Measurements from ENCODE around the gene ALG5.

The ALG5 gene

DNA sequence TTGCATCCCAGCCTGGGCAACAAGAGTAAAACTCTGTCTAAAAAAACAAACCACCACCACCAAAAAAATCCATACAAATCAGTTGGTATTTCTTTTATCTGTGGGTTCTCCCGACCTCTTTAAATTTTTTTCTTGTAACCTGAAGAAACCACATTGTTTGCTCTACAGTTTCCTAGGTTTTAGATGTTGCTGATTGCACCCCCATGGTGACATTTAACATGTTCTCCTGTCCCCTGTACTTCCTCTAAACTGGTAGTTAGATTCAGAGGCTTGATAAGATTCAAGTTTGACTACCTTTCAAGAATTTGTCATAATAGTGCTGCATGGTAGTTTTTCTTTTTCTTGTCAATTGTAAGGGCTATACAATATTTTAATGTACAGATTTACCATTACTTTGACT, 24.0 kb downstream of the ALG5 start:
- no peak for FAIRE-seq

DNA sequence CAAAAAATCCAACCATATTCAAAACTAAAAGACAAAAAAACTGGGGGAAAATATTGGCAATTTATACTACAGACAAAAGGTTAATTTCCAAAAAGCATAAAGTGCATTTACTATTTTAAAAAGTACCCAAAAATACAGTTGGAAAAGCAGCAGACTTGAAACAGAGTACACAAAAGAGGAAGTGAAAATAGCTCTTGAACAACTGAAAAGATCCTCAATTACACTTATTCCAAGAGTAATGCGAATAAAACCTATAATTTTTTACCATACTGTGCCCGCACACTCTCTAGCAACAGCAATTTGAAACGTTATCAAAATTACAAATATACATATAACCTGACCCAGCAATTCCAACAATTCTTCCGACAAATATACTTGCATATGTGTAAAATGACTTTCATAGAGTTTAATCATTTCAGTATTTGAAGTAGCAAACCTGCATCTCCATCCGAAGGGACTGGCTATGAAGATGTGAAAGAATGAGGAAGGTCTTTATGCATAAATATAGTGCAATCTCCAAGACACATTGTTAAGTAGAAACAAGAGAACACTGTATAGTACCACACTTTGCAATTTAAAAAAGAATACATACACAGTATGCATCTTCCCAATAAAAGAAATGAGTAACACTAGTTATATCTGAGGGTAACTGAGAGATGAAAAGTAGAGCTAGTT, 25.4 kb downstream of the ALG5 start:
- no peak for FAIRE-seq

DNA sequence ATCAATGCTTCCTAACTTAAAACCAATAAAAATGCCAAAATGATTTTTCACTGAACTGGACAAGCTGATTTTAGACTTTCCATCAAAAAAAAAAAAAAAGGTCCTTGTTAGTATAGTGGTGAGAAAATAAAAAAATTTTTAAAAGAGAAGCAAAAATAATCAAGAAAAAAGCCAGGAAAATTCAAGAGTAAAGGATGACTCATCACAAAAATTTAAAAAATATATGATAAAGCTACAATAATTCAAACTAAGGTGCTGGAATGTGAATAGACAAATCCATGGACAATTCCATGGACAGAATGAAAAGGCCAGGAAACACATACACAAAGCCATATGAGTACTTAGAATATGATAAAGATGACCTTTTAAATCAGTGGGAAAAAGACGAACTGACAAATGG, 26.1 kb downstream of the ALG5 start:
- no peak for FAIRE-seq

DNA sequence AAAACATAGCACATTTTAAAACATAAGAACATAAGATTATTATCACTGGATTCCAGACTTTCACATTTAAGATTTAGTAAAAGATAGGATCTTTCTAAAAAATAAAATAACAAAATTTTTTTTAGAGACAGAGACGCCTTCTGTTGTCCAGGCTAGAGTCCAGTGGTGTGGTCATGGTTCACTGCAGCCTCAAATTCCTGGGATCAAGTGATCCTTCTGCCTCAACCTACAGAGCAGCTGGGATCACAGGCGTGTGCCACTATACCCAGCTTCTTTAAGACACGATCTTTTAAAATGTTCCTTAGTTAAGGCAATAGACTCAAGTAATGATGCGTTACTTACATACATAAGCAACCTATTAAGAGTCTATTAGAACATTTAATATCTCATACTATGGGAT, 32.7 kb downstream of the ALG5 start:
- no peak for FAIRE-seq

DNA sequence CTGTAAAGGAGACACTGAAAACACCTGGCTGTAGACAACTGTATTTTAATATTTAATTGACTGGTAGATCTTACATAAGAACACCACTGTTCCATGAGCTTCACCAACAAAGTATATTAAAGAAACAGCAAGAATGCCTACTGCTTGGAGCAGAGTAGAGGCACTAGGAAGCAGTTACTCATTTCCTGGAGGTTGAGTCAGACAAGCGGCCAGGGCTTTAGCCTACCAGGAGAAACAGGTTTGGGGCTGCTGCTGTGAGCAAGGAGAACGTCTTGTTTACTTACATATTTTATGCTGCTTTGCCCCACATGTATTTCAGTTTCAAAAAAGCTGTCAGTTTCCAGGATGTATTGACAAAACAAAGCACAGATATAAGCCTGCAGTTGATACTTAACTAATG, 33.4 kb downstream of the ALG5 start:
- no peak for FAIRE-seq

DNA sequence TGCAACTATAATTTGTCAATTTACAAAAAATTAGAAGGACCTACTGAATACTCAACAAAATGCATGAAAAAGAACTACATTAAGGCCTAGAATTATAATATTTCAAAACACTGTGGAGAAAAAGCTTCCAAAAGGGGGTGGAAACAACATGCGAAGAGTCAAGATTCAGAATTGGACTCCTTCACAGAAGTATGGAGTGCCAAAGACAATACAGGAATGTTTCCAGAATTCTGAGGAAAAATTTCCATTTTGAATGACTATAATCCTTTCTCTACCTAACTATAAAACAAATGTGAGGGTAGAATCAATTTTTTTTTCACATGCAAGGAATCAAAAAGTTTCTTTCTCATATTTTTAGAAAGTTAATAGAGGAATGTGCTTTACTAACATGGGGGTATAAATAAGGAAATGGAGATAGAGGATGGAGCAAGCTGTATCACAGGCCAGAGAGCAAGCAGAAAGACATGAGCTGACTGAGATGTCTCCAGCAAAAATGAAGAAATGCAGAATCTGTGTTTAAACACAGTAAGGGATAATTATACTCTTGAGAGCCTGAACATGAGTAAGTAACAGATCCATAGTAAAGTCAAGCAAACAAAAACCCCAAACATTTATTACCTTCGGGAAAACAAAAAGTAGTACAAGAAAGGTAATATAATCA, 39.6 kb downstream of the ALG5 start:
- no peak for FAIRE-seq

DNA sequence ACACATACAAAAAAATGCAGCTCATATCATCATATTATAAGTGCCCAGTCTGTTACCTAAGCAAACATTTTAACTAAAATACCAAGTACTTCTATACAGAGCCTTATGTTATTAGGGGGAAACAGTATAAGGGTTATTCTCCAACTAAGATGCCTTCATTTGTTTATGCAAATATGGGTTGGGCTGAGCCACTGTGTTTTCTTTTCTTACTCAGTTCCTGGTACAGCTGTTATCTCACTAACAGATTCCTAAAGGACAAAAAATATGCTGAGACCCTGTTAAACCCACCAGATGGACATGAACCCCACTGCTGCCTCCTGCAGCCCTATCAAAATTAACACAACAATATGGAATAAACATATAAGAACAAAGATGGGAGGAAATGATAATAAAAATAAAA, 44.6 kb downstream of the ALG5 start:
- FAIRE-seq = no peak

DNA sequence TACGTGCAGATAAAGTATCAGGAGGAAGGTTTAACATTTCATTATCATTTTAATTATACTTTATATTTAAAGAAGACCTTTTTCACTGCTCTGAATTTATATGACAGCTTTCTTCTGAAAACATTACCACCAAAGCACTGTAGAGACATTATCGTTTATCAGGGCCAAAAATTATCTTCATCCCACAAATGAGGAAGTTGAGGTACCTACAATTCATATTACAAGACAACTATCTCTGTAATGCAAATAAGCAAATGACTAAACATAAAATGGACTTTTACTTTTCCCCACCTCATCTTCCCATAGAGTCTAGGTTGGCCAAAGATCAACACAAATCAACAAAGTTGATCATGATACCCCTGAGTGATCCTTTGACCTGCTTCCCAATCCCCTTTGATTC, 48.2 kb downstream of the ALG5 start:
- FAIRE-seq = no peak

DNA sequence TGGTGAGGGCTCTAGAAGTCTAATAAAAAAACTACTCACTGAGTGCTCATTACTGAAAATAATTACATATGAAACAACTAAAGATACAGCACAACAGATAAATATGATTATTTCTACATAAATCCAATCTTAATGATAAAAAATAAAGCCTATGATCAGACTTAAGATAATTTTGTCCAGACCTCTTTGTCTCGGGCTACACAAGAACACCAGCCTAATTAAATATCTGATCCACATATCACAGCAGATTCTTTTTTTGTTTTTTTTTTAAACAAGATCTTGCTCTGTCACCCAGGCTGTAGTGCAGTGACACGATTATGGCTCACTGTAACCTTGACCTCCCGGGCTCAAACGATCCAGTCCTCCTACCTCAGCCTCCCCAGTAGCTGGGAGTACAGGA, 48.8 kb downstream of the ALG5 start:
- FAIRE-seq = no peak

DNA sequence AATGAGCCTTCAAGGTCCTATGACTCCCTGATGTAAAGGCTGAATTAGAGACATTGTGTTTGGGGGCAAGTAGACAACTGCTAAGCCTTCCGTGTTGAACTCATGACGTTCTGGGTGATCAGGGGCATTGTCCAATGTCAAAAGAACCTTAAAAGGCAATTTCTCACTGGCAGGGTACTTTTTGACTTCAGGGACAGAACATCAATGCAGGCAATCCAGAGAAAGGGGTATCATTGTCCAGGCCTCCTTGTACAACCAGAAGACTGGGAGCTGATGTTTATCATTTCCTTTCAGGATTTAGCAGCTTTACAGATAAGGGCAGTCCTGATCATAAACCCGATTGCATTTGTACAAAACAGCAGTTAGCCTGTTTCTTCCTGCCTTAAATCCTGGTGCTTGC, 54.1 kb downstream of the ALG5 start:
- FAIRE-seq = no peak

DNA sequence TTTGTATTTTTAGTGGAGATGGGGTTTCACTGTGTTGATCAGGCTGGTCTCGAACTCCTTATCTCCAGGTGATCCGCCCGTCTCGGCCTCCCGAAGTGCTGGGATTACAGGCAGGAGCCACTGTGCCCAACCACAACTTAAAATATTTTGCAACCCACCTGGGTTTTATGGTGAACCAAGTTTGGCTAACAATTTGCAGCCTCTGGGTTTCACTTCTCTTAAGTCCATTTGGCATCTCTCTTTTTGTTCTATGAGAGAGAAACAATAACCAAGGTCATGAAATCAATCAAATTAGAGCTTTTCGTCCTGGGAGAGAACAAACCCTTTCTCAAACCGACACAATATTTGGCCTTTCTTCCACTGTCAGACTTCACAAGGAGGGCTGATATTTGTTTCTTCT, 73.5 kb downstream of the ALG5 start:
- FAIRE-seq = no peak

DNA sequence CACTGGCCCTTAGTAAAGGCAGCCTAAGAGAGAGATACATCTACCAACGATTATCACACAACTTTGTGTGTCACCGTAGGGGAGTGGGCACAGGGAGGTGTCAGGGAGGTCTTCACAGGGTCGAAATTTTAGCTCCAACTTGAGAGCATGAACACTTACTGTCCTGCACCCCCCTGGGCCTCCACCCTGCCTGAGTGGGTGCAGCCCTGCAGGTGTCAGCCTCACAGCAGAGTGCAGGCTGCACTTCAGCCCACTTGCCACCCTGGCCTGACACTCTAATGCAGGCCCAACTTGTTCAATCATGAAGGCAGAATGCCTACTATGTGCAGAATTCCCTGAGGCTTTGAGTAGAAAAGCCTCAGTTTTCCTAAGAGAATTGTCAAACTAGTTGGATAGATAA, 75.1 kb downstream of the ALG5 start:
- FAIRE-seq = no peak

DNA sequence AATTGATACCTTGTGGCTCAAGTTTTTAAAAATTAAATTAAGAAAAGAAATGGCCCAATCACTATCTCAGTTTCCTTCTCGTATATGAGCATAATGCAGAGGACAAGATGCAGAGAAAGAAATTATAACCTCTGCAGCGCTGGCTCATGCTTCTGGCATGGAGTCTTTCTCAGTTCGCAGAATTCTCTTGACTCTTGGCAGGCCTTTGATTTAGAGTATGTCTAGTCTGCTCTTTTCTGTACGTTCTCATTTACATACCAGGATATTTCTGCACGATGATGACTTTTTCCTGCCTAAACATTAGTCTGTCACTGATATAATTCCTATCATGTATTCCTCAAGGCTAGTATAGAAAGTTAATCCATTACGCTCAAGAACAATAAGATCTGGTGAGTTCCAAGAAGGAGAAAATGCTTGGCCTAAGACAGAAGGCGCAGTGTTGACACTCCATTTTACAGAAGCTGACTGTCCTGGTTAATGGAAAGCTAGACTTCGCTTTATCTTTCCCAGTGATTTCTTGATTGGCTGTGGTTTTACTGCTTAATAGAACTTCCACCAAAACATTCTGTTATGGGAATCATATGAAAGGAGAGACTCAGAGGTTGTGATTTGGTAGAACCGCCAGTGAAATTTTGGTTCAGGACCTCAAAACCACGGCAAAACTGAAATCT, 77.4 kb downstream of the ALG5 start:
- FAIRE-seq = no peak

DNA sequence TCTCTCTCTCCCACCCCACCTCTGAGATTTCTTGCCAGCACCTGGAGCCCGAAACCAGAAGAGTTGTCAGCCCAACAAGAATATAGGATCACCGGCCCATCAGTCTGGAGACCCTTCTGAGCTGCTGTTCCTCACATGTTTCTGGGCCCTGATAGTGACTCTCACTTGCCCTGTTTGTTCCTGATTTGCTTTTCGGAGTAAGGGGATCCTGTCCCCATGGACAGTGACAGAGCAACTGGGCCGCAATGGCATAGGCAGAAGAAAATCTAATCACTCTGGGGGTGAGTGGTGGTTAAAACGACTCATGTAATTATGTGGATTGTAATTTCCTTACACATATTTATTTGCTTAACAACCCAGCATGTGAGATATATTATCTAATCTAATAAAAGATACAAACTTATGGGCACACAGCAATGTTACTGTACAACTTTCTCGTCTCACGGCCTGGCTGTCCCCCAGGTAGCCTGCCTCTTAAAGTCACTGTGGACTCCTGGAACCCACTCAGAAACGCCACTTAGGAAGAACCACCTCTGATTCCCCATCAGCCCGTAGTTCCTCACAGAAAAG, 78.4 kb downstream of the ALG5 start:
- no peak for FAIRE-seq

DNA sequence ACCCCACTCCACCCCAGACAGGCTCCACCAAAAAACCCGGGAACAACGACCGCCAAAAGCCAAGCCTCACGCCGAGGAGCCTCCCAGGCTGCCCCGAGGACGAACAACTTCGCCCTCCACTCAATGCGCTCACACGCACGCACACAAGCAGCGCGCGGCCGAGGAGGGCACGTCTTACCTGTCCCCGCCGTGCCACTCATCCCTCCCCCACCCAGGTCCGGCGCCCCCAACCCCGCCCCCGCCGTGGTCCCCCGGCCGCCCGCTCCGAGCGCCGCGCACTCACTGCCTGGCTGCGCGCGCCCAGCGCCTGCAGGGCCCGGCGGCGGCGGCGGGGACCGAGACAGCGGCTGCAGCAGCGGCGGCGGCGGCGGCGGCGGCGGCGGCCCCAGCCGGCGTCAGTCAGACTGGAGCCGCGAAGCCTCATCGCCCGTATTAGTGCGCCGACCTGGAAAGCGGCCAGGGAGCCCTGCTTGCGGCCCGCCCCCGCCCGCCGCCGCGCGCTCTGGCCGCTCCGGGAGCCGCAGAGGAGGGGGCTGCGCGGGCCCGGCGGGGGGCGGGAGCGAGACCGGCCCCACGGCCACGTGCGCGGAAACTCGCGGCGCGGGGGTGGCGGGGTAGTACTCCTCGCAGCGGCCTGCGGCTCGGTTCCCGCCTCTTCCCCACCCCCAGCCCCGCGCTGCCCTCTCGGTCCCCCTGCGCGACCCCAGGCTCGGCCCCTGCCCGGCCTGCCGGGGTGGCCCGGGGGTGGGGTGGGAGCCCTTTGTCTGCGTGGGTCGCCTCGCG, 79.1 kb downstream of the ALG5 start, which contains the start of gene SMAD9:
Gene SMAD9, minus strand, starts transcription at position 406 of the 783 bp plus-strand sequence. CDS start 40,549 bp downstream, outside the sequence.
- no peak for FAIRE-seq

DNA sequence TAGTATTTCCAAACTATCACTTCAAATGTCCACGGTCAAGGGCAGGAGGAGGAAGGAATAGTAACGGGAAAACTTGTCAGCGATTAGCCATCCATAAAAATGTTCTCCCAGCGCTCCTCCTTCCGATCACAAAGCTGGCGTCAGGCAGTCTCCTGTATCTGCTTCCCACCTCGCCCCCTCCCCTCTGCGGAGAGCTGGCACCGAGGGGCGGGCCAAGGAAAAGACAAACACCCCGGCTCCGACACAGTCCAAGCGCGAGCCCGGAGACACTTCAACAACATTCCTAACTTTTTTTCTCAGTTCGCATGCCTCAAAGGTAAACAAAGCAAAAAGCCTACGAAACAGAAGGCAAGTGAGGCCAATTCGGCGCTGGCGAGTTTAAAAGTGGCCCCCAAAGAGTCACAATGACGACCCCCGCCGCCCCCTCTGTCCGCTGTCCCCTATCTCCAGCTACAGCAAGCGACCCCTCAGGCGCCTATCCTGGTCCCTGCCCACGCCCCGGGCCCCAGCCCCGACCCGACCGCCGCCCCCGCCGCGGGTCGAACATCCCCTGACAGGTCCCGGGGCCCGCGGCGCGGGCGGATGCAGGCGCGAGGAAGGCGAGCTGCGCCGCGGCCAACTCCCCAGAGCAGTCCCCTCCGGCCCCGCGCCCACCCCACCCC, 79.8 kb downstream of the ALG5 start:
- no peak for FAIRE-seq

DNA sequence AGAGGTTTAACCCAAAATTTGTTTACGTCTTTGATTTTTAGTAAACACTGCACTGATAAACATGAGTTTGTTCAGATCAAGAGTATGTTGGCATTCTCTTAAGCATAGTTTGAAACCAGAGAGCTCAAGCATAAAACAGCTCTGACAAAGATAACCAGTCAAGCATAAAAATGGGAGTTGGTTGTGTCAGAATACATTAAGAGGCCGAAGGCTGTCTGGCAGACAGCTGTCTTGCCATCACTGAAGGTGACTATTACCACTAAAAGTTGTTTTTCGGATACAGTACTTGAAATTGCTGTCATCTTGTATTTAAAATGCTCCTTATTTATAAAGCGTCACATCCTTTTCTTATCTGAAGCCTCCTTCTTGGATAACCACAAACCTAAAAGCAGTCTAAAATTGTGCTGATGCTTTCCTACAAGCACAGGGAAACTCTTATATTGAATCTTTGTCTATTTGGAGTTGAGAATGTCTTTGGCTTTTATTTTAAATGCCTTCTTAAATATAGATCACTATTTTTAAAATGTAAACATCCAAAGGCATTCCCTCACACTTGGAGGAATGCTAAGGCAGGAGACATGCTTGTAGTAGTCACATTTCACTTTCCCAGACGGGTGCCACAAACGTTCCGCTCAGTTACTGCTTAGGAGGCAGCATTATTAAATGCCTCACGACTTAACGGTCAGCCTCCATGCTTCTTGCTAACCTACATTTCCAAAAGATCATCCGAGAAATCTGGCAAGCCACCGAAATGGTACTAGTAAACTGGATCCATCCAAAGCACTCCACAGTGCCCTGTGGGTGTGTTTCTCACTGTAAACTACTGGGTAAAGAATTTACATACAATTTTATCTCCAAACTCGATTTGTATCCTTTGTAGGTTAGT, 80.7 kb downstream of the ALG5 start:
- FAIRE-seq = no peak

DNA sequence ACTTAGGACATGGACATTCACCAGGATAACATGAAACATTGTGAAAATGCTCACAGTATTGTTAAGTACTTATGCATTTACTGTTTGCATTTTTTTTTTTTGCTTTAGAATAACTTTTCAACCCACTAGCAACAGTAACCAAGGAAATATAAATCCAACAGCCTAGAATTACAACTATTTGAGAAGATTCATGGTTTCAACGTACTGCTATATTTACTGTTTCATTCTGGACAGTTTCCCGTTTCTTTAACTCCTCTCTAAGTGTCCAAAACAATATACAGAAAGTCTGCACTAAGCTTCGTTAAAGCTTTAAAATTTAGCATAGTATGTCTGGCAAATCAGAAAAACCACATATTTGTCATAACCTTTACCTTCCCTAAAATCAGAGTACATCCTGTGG, 81.8 kb downstream of the ALG5 start:
- no peak for FAIRE-seq

DNA sequence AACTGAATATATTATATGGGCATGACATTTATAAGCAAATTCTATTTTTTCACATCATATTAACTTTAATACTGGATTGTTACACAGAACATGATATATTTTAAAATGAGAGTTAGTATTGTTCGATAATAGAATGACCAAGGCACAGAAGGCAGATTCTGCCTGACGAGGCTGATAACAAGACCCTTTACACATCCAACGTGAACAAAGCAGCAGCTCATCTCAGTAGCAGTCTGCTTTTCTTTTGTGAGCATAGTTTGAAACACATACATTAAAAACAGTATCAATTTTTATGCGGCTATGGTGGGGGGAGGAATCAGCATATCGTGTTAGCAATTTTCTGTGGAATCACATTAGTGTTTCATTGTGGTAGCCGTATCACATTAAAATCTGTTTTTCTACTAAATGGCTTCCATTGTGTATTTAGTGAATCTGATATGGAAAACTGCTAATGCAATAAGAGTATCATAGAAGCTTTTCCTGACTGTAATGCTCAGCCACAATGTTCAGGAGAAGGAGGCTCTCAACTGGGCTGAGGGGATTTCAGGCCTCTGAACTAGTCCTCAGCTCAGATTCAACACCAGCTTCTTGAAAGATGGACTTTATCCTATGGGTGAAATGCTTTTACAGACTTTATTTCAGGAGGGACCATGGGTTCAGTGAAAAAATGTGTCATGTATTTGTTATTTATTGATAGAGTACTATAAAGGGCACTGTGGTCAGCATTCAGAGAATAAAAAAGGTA, 83.1 kb downstream of the ALG5 start:
- no peak for FAIRE-seq

DNA sequence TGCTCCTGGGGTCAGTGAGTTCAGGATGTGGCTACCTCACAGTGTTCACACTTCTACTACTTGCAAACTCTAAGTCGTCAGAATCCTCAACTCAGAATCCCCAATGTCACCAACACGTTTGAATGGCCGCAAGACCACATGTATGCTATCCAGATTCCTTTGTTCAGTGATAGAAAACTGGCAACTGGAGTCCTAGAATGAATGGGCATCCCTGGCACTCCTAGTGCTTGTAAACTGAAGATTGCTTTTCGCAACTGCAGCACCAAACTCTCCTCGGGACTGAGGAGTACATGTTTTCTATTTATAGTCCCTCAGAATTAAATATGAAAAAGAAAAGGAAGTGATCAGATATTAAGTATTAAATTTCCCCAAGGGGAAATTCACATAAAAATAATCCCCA, 84.0 kb downstream of the ALG5 start:
- FAIRE-seq = no peak

DNA sequence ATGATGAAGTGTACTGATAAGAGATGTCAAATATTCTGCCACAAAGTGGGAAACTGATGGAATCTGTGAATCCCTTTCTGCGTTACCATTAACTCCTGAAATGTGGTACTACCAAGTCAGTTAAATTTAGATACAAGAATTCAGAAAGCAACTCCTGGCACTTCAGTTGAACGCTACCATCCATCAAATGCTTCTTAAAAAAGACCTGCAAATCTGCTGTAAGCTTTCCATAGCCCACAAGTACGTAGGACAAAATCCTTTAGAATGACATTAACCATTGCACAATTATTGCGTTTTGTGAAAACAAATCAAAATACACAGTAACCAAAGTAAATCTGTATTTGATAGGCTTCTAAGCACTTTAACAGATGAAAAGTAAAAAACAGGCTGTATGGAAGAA, 84.5 kb downstream of the ALG5 start:
- FAIRE-seq = no peak
